Activated CD8-positive, alpha-beta T cell treated with anti-CD3 and anti-CD28 coated beads for 36 hours (primary cell): ENCODE data around the gene TMCO5A. TPM values are rescaled to one million over a fixed set of nuclear protein-coding genes. Genes with fewer than 3 reads are reported as not detected.

ENCODE experiments used
- ATAC-seq: fragments of 200-7000 bp; cut with Tn5 transposase; one replicate; pipeline ENCODE4 v1.10.0; 2021; ENCODE audit warnings: mild to moderate bottlenecking, moderate library complexity
- CTCF ChIA-PET: fragments of 350-600 bp; sonication (Branson Sonifier 250); formaldehyde crosslinking; loops from one replicate; lab custom pipeline; 2021; ENCODE audit warnings: antibody characterized with exemption; lab: Charles Lee
- POLR2A ChIA-PET: fragments of 350-600 bp; sonication (Branson Sonifier 250); formaldehyde crosslinking; loops from one replicate; lab custom pipeline; 2021; ENCODE audit warnings: antibody characterized with exemption; lab: Charles Lee
- DNase-seq: peaks from one replicate; pipeline ENCODE4 v3.0.0-alpha.2; 2020
- H3K27ac Mint-ChIP-seq: one replicate; pipeline ENCODE4 v1.8.0; 2021; ENCODE audit warnings: mild to moderate bottlenecking, mixed read lengths
- H3K27me3 Mint-ChIP-seq: one replicate; pipeline ENCODE4 v1.8.0; 2021; ENCODE audit warnings: mixed read lengths
- H3K36me3 Mint-ChIP-seq: one replicate; pipeline ENCODE4 v1.8.0; 2021; ENCODE audit warnings: low read depth, mixed read lengths
- H3K4me1 Mint-ChIP-seq: one replicate; pipeline ENCODE4 v1.8.0; 2021; ENCODE audit warnings: low read depth, mixed read lengths
- H3K4me3 Mint-ChIP-seq: one replicate; pipeline ENCODE4 v1.8.0; 2021; ENCODE audit warnings: mild to moderate bottlenecking, moderate library complexity, mixed read lengths
- H3K9me3 Mint-ChIP-seq: one replicate; pipeline ENCODE4 v1.8.0; 2021; ENCODE audit warnings: mixed read lengths
- CTCF ChIP-seq: fragments of 200-600 bp; IDR thresholded peaks from one replicate; pipeline ENCODE4 v1.8.0; 2022; ENCODE audit warnings: antibody characterized with exemption, mild to moderate bottlenecking
- intact Hi-C: fragments of 100-400 bp; cut with micrococcal nuclease; formaldehyde crosslinking; loops from one replicate; pipeline ENCODE4 v1.10.0; 2022
- total RNA-seq, 2 experiments: library from RNA; stranded (reverse); gene quantifications; one replicate each; pipeline ENCODE4 v1.2.3, GENCODE V29; 2021

TMCO5A gene
- total RNA-seq, 2 experiments from 2014 or later = not detected

GRCh38 chr15:37967788-37968187, 33.3 kb downstream of the TMCO5A start:
- TF ChIP-seq CTCF = no peak
- DNase-seq (no peak), ATAC-seq (no peak)
- ChIA-PET POLR2A (no interaction called here), CTCF (no interaction called here)
- H3K27me3 Mint-ChIP-seq = peaks cover 1% of the 10 kb centered on the region
- no peaks in the 10 kb centered on the region for H3K4me1 Mint-ChIP-seq
- intact Hi-C loops = no loop called here
- no peaks in the 10 kb centered on the region for H3K9me3 Mint-ChIP-seq
- no peaks in the 10 kb centered on the region for H3K36me3 Mint-ChIP-seq
- H3K27ac Mint-ChIP-seq = no peak overlapping the region
- no peak overlapping the region for H3K4me3 Mint-ChIP-seq

GRCh38 chr15:37973856-37974255, 39.4 kb downstream of the TMCO5A start:
- intact Hi-C loops = no loop called here
- ChIA-PET CTCF (no interaction called here), POLR2A (no interaction called here)
- Mint-ChIP-seq H3K4me1 (no peaks in the 10 kb centered on the region), H3K4me3 (no peak overlapping the region), H3K9me3 (peaks cover 3% of the 10 kb centered on the region), H3K36me3 (no peaks in the 10 kb centered on the region), H3K27ac (no peak overlapping the region), H3K27me3 (peaks cover 5% of the 10 kb centered on the region)
- DNase-seq = no peak
- TF ChIP-seq CTCF = no peak
- no peak for ATAC-seq

GRCh38 chr15:37978231-37978630, 43.8 kb downstream of the TMCO5A start:
- Mint-ChIP-seq H3K4me3 (no peak overlapping the region), H3K4me1 (no peaks in the 10 kb centered on the region), H3K27ac (no peak overlapping the region), H3K36me3 (no peaks in the 10 kb centered on the region), H3K9me3 (peaks cover 3% of the 10 kb centered on the region), H3K27me3 (peaks cover 8% of the 10 kb centered on the region)
- DNase-seq (no peak), ATAC-seq (no peak)
- TF ChIP-seq CTCF = no peak
- CTCF ChIA-PET = no interaction called here
- POLR2A ChIA-PET = no interaction called here
- intact Hi-C loops = no loop called here

GRCh38 chr15:37979671-37980409, 45.4 kb downstream of the TMCO5A start:
- intact Hi-C loops = no loop called here
- TF ChIP-seq CTCF = no peak
- POLR2A ChIA-PET = no interaction called here
- H3K27me3 Mint-ChIP-seq = peaks cover 2% of the 10 kb centered on the region
- H3K4me1 Mint-ChIP-seq = no peaks in the 10 kb centered on the region
- H3K9me3 Mint-ChIP-seq = no peaks in the 10 kb centered on the region
- H3K4me3 Mint-ChIP-seq = no peak overlapping the region
- H3K27ac Mint-ChIP-seq = no peak overlapping the region
- CTCF ChIA-PET = no interaction called here
- ATAC-seq (no peak), DNase-seq (no peak)
- no peaks in the 10 kb centered on the region for H3K36me3 Mint-ChIP-seq

- Mint-ChIP-seq H3K4me1 (no peaks in the 10 kb centered on the region), H3K4me3 (no peak overlapping the region), H3K9me3 (no peaks in the 10 kb centered on the region), H3K36me3 (no peaks in the 10 kb centered on the region), H3K27ac (no peak overlapping the region), H3K27me3 (peaks cover 2% of the 10 kb centered on the region)
- intact Hi-C loops = no loop called here
- ATAC-seq (no peak), DNase-seq (no peak)
- TF ChIP-seq CTCF = no peak
- ChIA-PET CTCF (interaction anchor here (1.6 kb wide), 1 partner anchor 14 kb away, joined by 4 read pairs; no protein-coding TSS in a partner anchor), POLR2A (no interaction called here)
Observed at GRCh38 chr15:37981201-37981600, 46.8 kb downstream of the TMCO5A start.
